Fibroblast of mammary gland (primary cell): Measurements from ENCODE around the gene CCDC122.

Source experiments
- DNase-seq: peaks from one replicate; pipeline ENCODE4 v3.0.0-alpha.2; 2010; ENCODE audit warnings: low read depth
- H3K4me3 ChIP-seq: 2 replicates; pipeline ENCODE4 v1.5.1; 2011; ENCODE audit warnings: low read depth, mild to moderate bottlenecking, low read length, moderate library complexity; ENCODE audit not compliant: control insufficient read depth
- CTCF ChIP-seq: conservative IDR thresholded peaks from 2 replicates; pipeline ENCODE4 v1.5.1; 2011; ENCODE audit warnings: low read depth, low read length, inconsistent platforms; ENCODE audit not compliant: control insufficient read depth, insufficient read depth

The CCDC122 gene

GRCh38 chr13:43884222-43884621, 4.7 kb upstream of the CCDC122 start:
- H3K4me3 ChIP-seq = no peak overlapping the region
- TF ChIP-seq CTCF = no peak
- no peak for DNase-seq

- no peak for DNase-seq
- H3K4me3 ChIP-seq = no peak overlapping the region
- TF ChIP-seq CTCF = no peak
These were observed 4.1 kb upstream of the CCDC122 start for GRCh38 chr13:43883631-43884030.

- no peak for TF ChIP-seq CTCF
- H3K4me3 ChIP-seq = no peak overlapping the region
- no peak for DNase-seq
These were observed 2.0 kb upstream of the CCDC122 start for GRCh38 chr13:43881580-43881979.

- no peak overlapping the region for H3K4me3 ChIP-seq
- DNase-seq = no peak
- no peak for TF ChIP-seq CTCF
These were observed 1.4 kb upstream of the CCDC122 start for GRCh38 chr13:43880926-43881325.

GRCh38 chr13:43880214-43880855, 795 bp upstream of the CCDC122 start:
- TF ChIP-seq CTCF = no peak
- DNase-seq = no peak
- H3K4me3 ChIP-seq = peak overlapping the region; percentile 75

GRCh38 chr13:43879755-43880181, 228 bp upstream of the CCDC122 start, which contains the start of gene LACC1:
Gene LACC1 (plus strand): TSS chr13:43879904. CDS start chr13:43880986, 1,082 bp downstream.
- DNase-seq = no peak
- H3K4me3 ChIP-seq = peak within 1 kb of the TSS; percentile 75
- TF ChIP-seq CTCF = no peak
